Measurements from ENCODE around the gene ST3GAL5.

Gene ST3GAL5

GRCh38 chr2:85852937-85853498 is 35.8 kb downstream of the ST3GAL5 start:
- peak; percentile 72 for DNase-seq
- Histone ChIP-seq H3K9ac (ENCODE audit: low read depth, low read length) (peak overlapping the region; percentile 56), H3K4me3 (ENCODE audit: low read depth in 1 of 2, low read length in 2 of 2) (peak overlapping the region in 1 of 2 experiments; percentile 38; a peak in 1 of 4 replicates), H3K4me2 (ENCODE audit: insufficient read depth, low read length) (peak overlapping the region; percentile 52), H4K20me1 (ENCODE audit: insufficient read depth, low read length) (no peaks in the 10 kb centered on the region), H3K27ac (ENCODE audit: low read length) (peak overlapping the region; percentile 96), H2AFZ (ENCODE audit: low read depth, low read length) (peak overlapping the region; percentile 72), H3K4me1 (ENCODE audit: insufficient read depth, low read length) (peaks cover 32% of the 10 kb centered on the region), H3K9me3 (ENCODE audit: insufficient read depth, low read length, severe bottlenecking) (no peaks in the 10 kb centered on the region), H3K27me3 (ENCODE audit: insufficient read depth, low read length, poor library complexity) (no peaks in the 10 kb centered on the region), H3K36me3 (ENCODE audit: insufficient read depth, low read length) (peaks cover 32% of the 10 kb centered on the region), H3K79me2 (ENCODE audit: insufficient read depth, low read length) (no peaks in the 10 kb centered on the region)
- peak; percentile 84 for ATAC-seq (ENCODE audit: insufficient read depth, low read depth)
- TF ChIP-seq CTCF (IDR thresholded peaks at IDR 0.05; ENCODE audit: borderline replicate concordance, extremely low read depth, low read length, poor library complexity, severe bottlenecking) (no peak), EZH2 (IDR thresholded peaks at IDR 0.05; ENCODE audit: borderline replicate concordance, low read depth, low read length, severe bottlenecking) (no peak)

- H2AFZ ChIP-seq (ENCODE audit: low read depth, low read length) = peak overlapping the region; percentile 72
- H4K20me1 ChIP-seq (ENCODE audit: insufficient read depth, low read length) = no peaks in the 10 kb centered on the region
- peak overlapping the region; percentile 52 for H3K4me2 ChIP-seq (ENCODE audit: insufficient read depth, low read length)
- TF ChIP-seq CTCF (IDR thresholded peaks at IDR 0.05; ENCODE audit: borderline replicate concordance, extremely low read depth, low read length, poor library complexity, severe bottlenecking) (no peak), EZH2 (IDR thresholded peaks at IDR 0.05; ENCODE audit: borderline replicate concordance, low read depth, low read length, severe bottlenecking) (no peak)
- peak overlapping the region; percentile 56 for H3K9ac ChIP-seq (ENCODE audit: low read depth, low read length)
- peak overlapping the region; percentile 96 for H3K27ac ChIP-seq (ENCODE audit: low read length)
- H3K79me2 ChIP-seq (ENCODE audit: insufficient read depth, low read length) = no peaks in the 10 kb centered on the region
- DNase-seq (no peak), ATAC-seq (ENCODE audit: insufficient read depth, low read depth) (no peak)
- H3K36me3 ChIP-seq (ENCODE audit: insufficient read depth, low read length) = peaks cover 32% of the 10 kb centered on the region
- no peak overlapping the region for H3K4me3 ChIP-seq (ENCODE audit: low read depth in 1 of 2, low read length in 2 of 2)
- H3K27me3 ChIP-seq (ENCODE audit: insufficient read depth, low read length, poor library complexity) = no peaks in the 10 kb centered on the region
- no peaks in the 10 kb centered on the region for H3K9me3 ChIP-seq (ENCODE audit: insufficient read depth, low read length, severe bottlenecking)
- H3K4me1 ChIP-seq (ENCODE audit: insufficient read depth, low read length) = peaks cover 32% of the 10 kb centered on the region
These were observed 36.5 kb downstream of the ST3GAL5 start for GRCh38 chr2:85852152-85852840.

- no peaks in the 10 kb centered on the region for H3K79me2 ChIP-seq (ENCODE audit: insufficient read depth, low read length)
- no peak overlapping the region for H3K4me3 ChIP-seq (ENCODE audit: low read depth in 1 of 2, low read length in 2 of 2)
- peak overlapping the region; percentile 96 for H3K27ac ChIP-seq (ENCODE audit: low read length)
- no peak overlapping the region for H2AFZ ChIP-seq (ENCODE audit: low read depth, low read length)
- no peaks in the 10 kb centered on the region for H3K9me3 ChIP-seq (ENCODE audit: insufficient read depth, low read length, severe bottlenecking)
- H4K20me1 ChIP-seq (ENCODE audit: insufficient read depth, low read length) = no peaks in the 10 kb centered on the region
- no peaks in the 10 kb centered on the region for H3K27me3 ChIP-seq (ENCODE audit: insufficient read depth, low read length, poor library complexity)
- no peak overlapping the region for H3K9ac ChIP-seq (ENCODE audit: low read depth, low read length)
- peaks cover 38% of the 10 kb centered on the region for H3K36me3 ChIP-seq (ENCODE audit: insufficient read depth, low read length)
- no peak for TF ChIP-seq EZH2 (IDR thresholded peaks at IDR 0.05; ENCODE audit: borderline replicate concordance, low read depth, low read length, severe bottlenecking)
- TF ChIP-seq CTCF (IDR thresholded peaks at IDR 0.05; ENCODE audit: borderline replicate concordance, extremely low read depth, low read length, poor library complexity, severe bottlenecking) = no peak
- peaks cover 32% of the 10 kb centered on the region for H3K4me1 ChIP-seq (ENCODE audit: insufficient read depth, low read length)
- H3K4me2 ChIP-seq (ENCODE audit: insufficient read depth, low read length) = no peak overlapping the region
- ATAC-seq (ENCODE audit: insufficient read depth, low read depth) = no peak
- DNase-seq = no peak
These were observed 37.3 kb downstream of the ST3GAL5 start for GRCh38 chr2:85851253-85852151.
